ENCODE measurements around the gene SGMS2.
"Not testable (repeated sequence)": the region's sequence is repeated elsewhere in the genome, so short reads cannot be mapped to it uniquely, and the experiment has no call there.

The SGMS2 gene

GRCh38 chr4:107915220-107915619 lies 90.5 kb downstream of the SGMS2 start:
- no peak for TF ChIP-seq CTCF (IDR thresholded peaks at IDR 0.05)
- no peak for TF ChIP-seq ZFX (IDR thresholded peaks at IDR 0.05; ENCODE audit: borderline replicate concordance)
- H3K27ac ChIP-seq: no peak overlapping the region

GRCh38 chr4:107916623-107917022 lies 91.9 kb downstream of the SGMS2 start:
- TF ChIP-seq CTCF (IDR thresholded peaks at IDR 0.05): no peak
- no peak for TF ChIP-seq ZFX (IDR thresholded peaks at IDR 0.05; ENCODE audit: borderline replicate concordance)
- no peak overlapping the region for H3K27ac ChIP-seq

- no peak overlapping the region for H3K27ac ChIP-seq
- TF ChIP-seq CTCF (IDR thresholded peaks at IDR 0.05): no peak
- no peak for TF ChIP-seq ZFX (IDR thresholded peaks at IDR 0.05; ENCODE audit: borderline replicate concordance)
These were observed 92.8 kb downstream of the SGMS2 start for GRCh38 chr4:107917500-107917899.

- TF ChIP-seq CTCF (IDR thresholded peaks at IDR 0.05) (no peak), ZFX (IDR thresholded peaks at IDR 0.05; ENCODE audit: borderline replicate concordance) (no peak)
- no peak overlapping the region for H3K27ac ChIP-seq
These were observed 98.0 kb downstream of the SGMS2 start for GRCh38 chr4:107922486-107923473.

- not testable (repeated sequence) for H3K27ac ChIP-seq
These were observed 101.0 kb downstream of the SGMS2 start for GRCh38 chr4:107925713-107926112.

- H3K27ac ChIP-seq: not testable (repeated sequence)
These were observed 102.1 kb downstream of the SGMS2 start for GRCh38 chr4:107926875-107927274.

GRCh38 chr4:107930821-107931774 lies 106.4 kb downstream of the SGMS2 start, which contains the start of gene CYP2U1:
Gene CYP2U1, plus strand, starts transcription at chr4:107931549. Its CDS starts 95 bp downstream, at chr4:107931644.
- TF ChIP-seq CTCF (IDR thresholded peaks at IDR 0.05) (peak; percentile 34), ZFX (IDR thresholded peaks at IDR 0.05; ENCODE audit: borderline replicate concordance) (no peak)
- peak within 1 kb of the TSS; percentile 35 for H3K27ac ChIP-seq
